Measurements from ENCODE around the gene LSM12.

DNA sequence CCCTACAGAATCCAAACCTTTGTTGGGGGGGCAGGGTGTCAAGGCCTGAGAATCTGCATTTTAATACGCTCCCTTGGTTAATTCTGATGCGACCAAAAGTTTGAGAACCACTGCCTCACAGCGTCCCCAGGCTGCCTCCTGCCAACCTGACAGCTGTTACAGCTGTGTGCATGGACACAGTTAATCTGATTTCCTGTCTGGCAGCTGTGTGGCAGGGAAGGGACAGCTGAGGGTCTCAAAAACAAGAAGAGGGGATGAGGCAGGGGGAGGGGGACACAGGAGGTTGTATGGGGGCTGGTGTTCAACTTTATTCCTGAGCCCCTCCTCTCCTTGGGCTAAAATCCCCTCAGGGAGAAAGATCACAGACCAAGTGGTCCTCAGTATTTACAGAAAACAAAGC lies 39.5 kb upstream of the LSM12 start:
- TF ChIP-seq CTCF (IDR thresholded peaks at IDR 0.05) (no peak), POLR2AphosphoS5 (IDR thresholded peaks at IDR 0.05) (no peak), POLR2A (IDR thresholded peaks at IDR 0.05) (no peak), EP300 (IDR thresholded peaks at IDR 0.05) (no peak)

Data from suprapubic skin (tissue), 4 donors.